ENCODE results near the gene SFTPB. TPM values are rescaled to one million over a fixed set of nuclear protein-coding genes. Genes with fewer than 3 reads are reported as not detected.

SFTPB gene
- total RNA-seq, 1 donor, result not detected

GRCh38 chr2:85713836-85714235 lies 45.8 kb upstream of the SFTPB start:
- no peak for DNase-seq (ENCODE audit: insufficient read length, low spot score, missing footprints)

DNA sequence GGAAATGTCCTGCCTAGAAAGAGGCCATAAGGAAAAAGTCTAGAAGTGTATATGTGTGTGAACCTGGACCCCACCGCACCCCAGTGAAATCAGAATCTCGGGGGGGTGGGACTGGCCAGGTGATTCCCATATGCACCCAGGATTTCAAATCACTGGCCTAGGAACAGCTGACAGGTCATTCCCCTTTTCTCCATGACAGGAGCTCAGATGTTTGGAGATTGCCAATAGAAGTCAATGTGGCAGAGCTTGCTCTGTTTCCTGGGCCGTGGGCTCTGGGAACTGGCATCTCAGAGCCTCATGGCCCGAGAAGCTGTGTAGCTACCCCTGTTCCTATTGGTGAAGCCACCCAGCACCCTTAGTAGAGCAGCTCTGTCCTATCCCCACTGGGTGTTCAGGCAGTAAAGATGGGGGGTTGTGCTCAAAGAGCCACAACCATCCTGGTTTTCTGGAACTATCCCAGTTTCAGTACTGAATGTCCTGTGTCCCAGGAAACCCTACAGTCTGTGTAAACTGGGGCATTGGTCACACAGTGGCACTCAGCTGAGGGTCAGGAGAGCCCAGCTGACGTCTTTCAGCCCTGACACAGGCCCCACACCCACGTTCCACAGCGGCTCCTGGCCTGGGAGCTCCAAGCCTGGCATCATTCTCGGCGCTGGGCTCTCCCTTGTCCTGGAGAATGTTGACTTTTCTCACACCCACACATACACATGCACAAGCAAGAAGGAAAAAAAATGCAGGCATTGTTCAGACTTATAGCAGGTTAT lies 45.0 kb upstream of the SFTPB start:
- peak; percentile 92 for DNase-seq (ENCODE audit: insufficient read length, low spot score, missing footprints)
- peak overlapping the region; percentile 63 for H3K4me2 ChIP-seq (ENCODE audit: insufficient read depth, low read length)

More at GRCh38 chr2:85713836-85714235, 45.8 kb upstream of the SFTPB start:
- Histone ChIP-seq H3K4me3 (ENCODE audit: insufficient read depth, low read length) (no peak overlapping the region), H3K4me1 (ENCODE audit: insufficient read depth, low read length) (peaks cover 17% of the 10 kb centered on the region), H3K79me2 (ENCODE audit: insufficient read depth, low read length) (no peaks in the 10 kb centered on the region), H4K20me1 (ENCODE audit: insufficient read depth, low read length) (no peaks in the 10 kb centered on the region), H2AFZ (ENCODE audit: low read length) (no peak overlapping the region), H3K9me3 (ENCODE audit: low read depth, low read length) (no peaks in the 10 kb centered on the region), H3K27ac (ENCODE audit: low read depth, low read length) (no peak overlapping the region), H3K27me3 (ENCODE audit: insufficient read depth, low read length) (peaks cover 5% of the 10 kb centered on the region), H3K4me2 (ENCODE audit: insufficient read depth, low read length) (no peak overlapping the region), H3K36me3 (ENCODE audit: insufficient read depth, low read length) (no peaks in the 10 kb centered on the region)
- no peak for TF ChIP-seq CTCF (IDR thresholded peaks at IDR 0.05; ENCODE audit: extremely low read depth, low read depth, low read length)

GRCh38 chr2:85712336-85712735 lies 44.3 kb upstream of the SFTPB start:
- Histone ChIP-seq H3K79me2 (ENCODE audit: insufficient read depth, low read length) (no peaks in the 10 kb centered on the region), H2AFZ (ENCODE audit: low read length) (no peak overlapping the region), H3K27me3 (ENCODE audit: insufficient read depth, low read length) (peaks cover 5% of the 10 kb centered on the region), H3K36me3 (ENCODE audit: insufficient read depth, low read length) (no peaks in the 10 kb centered on the region), H3K4me2 (ENCODE audit: insufficient read depth, low read length) (no peak overlapping the region), H3K27ac (ENCODE audit: low read depth, low read length) (no peak overlapping the region), H3K9me3 (ENCODE audit: low read depth, low read length) (no peaks in the 10 kb centered on the region), H3K4me1 (ENCODE audit: insufficient read depth, low read length) (peaks cover 19% of the 10 kb centered on the region), H4K20me1 (ENCODE audit: insufficient read depth, low read length) (no peaks in the 10 kb centered on the region), H3K4me3 (ENCODE audit: insufficient read depth, low read length) (no peak overlapping the region)
- TF ChIP-seq CTCF (IDR thresholded peaks at IDR 0.05; ENCODE audit: extremely low read depth, low read depth, low read length), result no peak
- no peak for DNase-seq (ENCODE audit: insufficient read length, low spot score, missing footprints)

More for the DNA sequence above, 45.0 kb upstream of the SFTPB start:
- Histone ChIP-seq H4K20me1 (ENCODE audit: insufficient read depth, low read length) (no peaks in the 10 kb centered on the region), H3K79me2 (ENCODE audit: insufficient read depth, low read length) (no peaks in the 10 kb centered on the region), H3K9me3 (ENCODE audit: low read depth, low read length) (no peaks in the 10 kb centered on the region), H3K4me3 (ENCODE audit: insufficient read depth, low read length) (peak overlapping the region; percentile 11), H3K27ac (ENCODE audit: low read depth, low read length) (peak overlapping the region; percentile 51), H3K36me3 (ENCODE audit: insufficient read depth, low read length) (no peaks in the 10 kb centered on the region), H3K27me3 (ENCODE audit: insufficient read depth, low read length) (peaks cover 5% of the 10 kb centered on the region), H3K4me1 (ENCODE audit: insufficient read depth, low read length) (peaks cover 17% of the 10 kb centered on the region), H2AFZ (ENCODE audit: low read length) (no peak overlapping the region)
- no peak for TF ChIP-seq CTCF (IDR thresholded peaks at IDR 0.05; ENCODE audit: extremely low read depth, low read depth, low read length)

DNA sequence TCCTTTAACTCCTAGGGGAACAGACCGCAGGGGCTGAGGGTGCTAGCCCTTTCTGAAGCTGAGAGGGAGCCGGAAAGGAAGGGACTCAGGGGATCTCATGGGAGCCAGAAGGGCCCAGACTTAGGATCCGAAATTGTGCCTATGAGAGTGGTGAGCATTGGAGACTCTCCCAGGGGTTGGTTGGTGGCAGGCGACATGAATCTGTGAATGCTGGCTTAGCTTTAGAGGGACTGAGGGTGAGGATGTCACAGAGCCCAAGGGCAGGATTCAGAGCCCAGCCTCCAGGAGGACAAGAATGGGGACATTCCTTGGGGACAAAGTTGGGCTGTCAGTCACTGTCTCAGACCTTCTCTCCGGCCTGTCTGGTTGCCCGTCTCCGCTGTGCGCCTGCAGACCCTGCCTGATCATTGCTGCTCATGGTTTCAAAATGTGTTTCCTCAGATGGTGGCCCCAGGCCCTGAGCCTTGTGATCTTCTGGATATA lies 43.6 kb upstream of the SFTPB start:
- Histone ChIP-seq H3K27me3 (ENCODE audit: insufficient read depth, low read length) (peaks cover 5% of the 10 kb centered on the region), H2AFZ (ENCODE audit: low read length) (no peak overlapping the region), H3K4me3 (ENCODE audit: insufficient read depth, low read length) (no peak overlapping the region), H3K79me2 (ENCODE audit: insufficient read depth, low read length) (no peaks in the 10 kb centered on the region), H3K4me1 (ENCODE audit: insufficient read depth, low read length) (peaks cover 19% of the 10 kb centered on the region), H3K9me3 (ENCODE audit: low read depth, low read length) (no peaks in the 10 kb centered on the region), H3K27ac (ENCODE audit: low read depth, low read length) (no peak overlapping the region), H3K4me2 (ENCODE audit: insufficient read depth, low read length) (no peak overlapping the region), H4K20me1 (ENCODE audit: insufficient read depth, low read length) (no peaks in the 10 kb centered on the region), H3K36me3 (ENCODE audit: insufficient read depth, low read length) (no peaks in the 10 kb centered on the region)
- DNase-seq (ENCODE audit: insufficient read length, low spot score, missing footprints), result peak; percentile 15
- TF ChIP-seq CTCF (IDR thresholded peaks at IDR 0.05; ENCODE audit: extremely low read depth, low read depth, low read length), result no peak
